Cerebellar cortex (tissue), 1 donor: ENCODE results near the gene AKR1C1.
"Not testable (repeated sequence)": the region's sequence is repeated elsewhere in the genome, so short reads cannot be mapped to it uniquely, and the experiment has no call there.

Experiments used
- DNase-seq: peaks from one replicate; pipeline ENCODE4 v3.0.0-alpha.2; 2015; ENCODE audit warnings: low spot score

The AKR1C1 gene

GRCh38 chr10:4962876-4963814 lies at the start of gene AKR1C1:
TSS of gene AKR1C1 (plus strand) at chr10:4963415. CDS start at chr10:4963445, 30 bp downstream.
- DNase-seq, result peak; percentile 37

- no peak for DNase-seq
These were observed 48.9 kb upstream of the AKR1C1 start for GRCh38 chr10:4914213-4914850.

- DNase-seq, result no peak
These were observed 47.0 kb upstream of the AKR1C1 start for GRCh38 chr10:4916086-4916716.

- no peak for DNase-seq
These were observed 45.0 kb upstream of the AKR1C1 start for GRCh38 chr10:4918236-4918635.

- DNase-seq, result not testable (repeated sequence)
These were observed 38.7 kb upstream of the AKR1C1 start for GRCh38 chr10:4924482-4924881.

GRCh38 chr10:4926400-4926799 lies 36.8 kb upstream of the AKR1C1 start:
- no peak for DNase-seq

- DNase-seq, result no peak
These were observed 31.6 kb upstream of the AKR1C1 start for GRCh38 chr10:4931587-4931986.

- no peak for DNase-seq
These were observed 28.7 kb upstream of the AKR1C1 start for GRCh38 chr10:4934391-4934987.

GRCh38 chr10:4937346-4937745 lies 25.9 kb upstream of the AKR1C1 start:
- DNase-seq, result no peak

- DNase-seq, result no peak
These were observed 23.8 kb upstream of the AKR1C1 start for GRCh38 chr10:4939224-4940072.

- not testable (repeated sequence) for DNase-seq
These were observed 23.2 kb upstream of the AKR1C1 start for GRCh38 chr10:4940073-4940428.

GRCh38 chr10:4940909-4941308 lies 22.3 kb upstream of the AKR1C1 start:
- not testable (repeated sequence) for DNase-seq

- no peak for DNase-seq
These were observed 21.5 kb upstream of the AKR1C1 start for GRCh38 chr10:4941540-4942330.

GRCh38 chr10:4942931-4943330 lies 20.3 kb upstream of the AKR1C1 start:
- DNase-seq, result not testable (repeated sequence)

- not testable (repeated sequence) for DNase-seq
These were observed 19.8 kb upstream of the AKR1C1 start for GRCh38 chr10:4943416-4943815.

GRCh38 chr10:4943821-4944220 lies 19.4 kb upstream of the AKR1C1 start:
- DNase-seq, result no peak

- DNase-seq, result no peak
These were observed 18.4 kb upstream of the AKR1C1 start for GRCh38 chr10:4944841-4945240.

GRCh38 chr10:4945766-4946717 lies 17.2 kb upstream of the AKR1C1 start:
- no peak for DNase-seq

GRCh38 chr10:4947039-4947634 lies 16.1 kb upstream of the AKR1C1 start:
- no peak for DNase-seq
